HepG2 (cell line): ENCODE results near the gene OR8H2. TPM values are rescaled to one million over a fixed set of nuclear protein-coding genes. Genes with fewer than 3 reads are reported as not detected.
"Not testable (repeated sequence)": the region's sequence is repeated elsewhere in the genome, so short reads cannot be mapped to it uniquely, and the experiment has no call there.

Experiments used
- ATAC-seq: fragments of 200-7000 bp; cut with Tn5 transposase; 3 replicates; pipeline ENCODE4 v1.9.1; 2020; ENCODE audit warnings: mild to moderate bottlenecking, moderate library complexity
- BruUV-seq: library from RNA; stranded (reverse); fragments of 400-500 nt; replicated peaks from 2 replicates; lab custom pipeline; 2021; lab: Mats Ljungman, UMichigan
- CTCF ChIA-PET: fragments of 300-600 bp; formaldehyde crosslinking; extraction: SDS; loops from one replicate; lab custom pipeline; 2021; ENCODE audit warnings: low total read pairs, inconsistent platforms, low intra/inter-chr PET ratio; lab: Yijun Ruan, JAX
- POLR2A ChIA-PET: fragments of 350-600 bp; sonication (Branson Sonifier 250); formaldehyde crosslinking; loops from one replicate; lab custom pipeline; 2020; ENCODE audit warnings: antibody characterized with exemption, inconsistent platforms; lab: Yijun Ruan, JAX
- DNase-seq: peaks from one replicate; pipeline ENCODE4 v3.0.0-alpha.2; 2015; ENCODE audit warnings: low spot score
- FAIRE-seq: peaks from 3 replicates; lab custom pipeline; 2011; peaks lifted over from hg19 to GRCh38; lab: Jason Lieb, UNC
- H2AFZ ChIP-seq: one replicate; pipeline ENCODE4 v1.6.1; 2011; ENCODE audit warnings: low read length, inconsistent platforms
- H3K27ac ChIP-seq: fragments of 300-600 bp; 3 replicates; pipeline ENCODE4 v1.8.0; 2011; ENCODE audit warnings: mixed run types, mild to moderate bottlenecking, mixed read lengths, low read length, inconsistent platforms; ENCODE audit not compliant: insufficient read depth; ENCODE audit errors: extremely low read length
- H3K27me3 ChIP-seq, 2 experiments: fragments of 200-600 bp in 1 of 2; 2 replicates in 1 of 2; 3 replicates in 1 of 2; pipeline versions ENCODE4 v1.6.0 to v1.8.0; 2011; ENCODE audit warnings: low read length in 2 of 2, mild to moderate bottlenecking in 2 of 2, moderate library complexity in 2 of 2, inconsistent platforms in 1 of 2; ENCODE audit not compliant: insufficient read depth in 2 of 2, control insufficient read depth in 1 of 2
- H3K36me3 ChIP-seq, 2 experiments: fragments of 200-600 bp in 1 of 2; replicated peaks in 1 of 2; 2 replicates in 1 of 2; 3 replicates in 1 of 2; pipeline versions ENCODE4 v1.5.1 to v1.8.0; 2011; ENCODE audit warnings: low read length in 2 of 2, inconsistent platforms in 1 of 2; ENCODE audit not compliant: insufficient read depth in 2 of 2, control insufficient read depth in 1 of 2
- H3K4me1 ChIP-seq: 2 replicates; pipeline ENCODE4 v1.5.1; 2012; ENCODE audit warnings: low read length, inconsistent platforms; ENCODE audit not compliant: insufficient read depth
- H3K4me2 ChIP-seq: 2 replicates; pipeline ENCODE4 v1.6.0; 2011; ENCODE audit warnings: low read depth, low read length, inconsistent platforms
- H3K4me3 ChIP-seq, 3 experiments: fragments of 200-600 bp in 1 of 3; sonication (generic), shearing (Covaris generic) in 1 of 3; replicated peaks in 1 of 3; 2 replicates each; pipeline ENCODE4 v1.5.1; 2011 to 2016; ENCODE audit warnings: low read length in 3 of 3, inconsistent platforms in 2 of 3, low read depth in 2 of 3, mild to moderate bottlenecking in 2 of 3, control low read depth in 1 of 3, mixed read lengths in 1 of 3; ENCODE audit not compliant: insufficient read depth in 1 of 3
- H3K79me2 ChIP-seq: one replicate; pipeline ENCODE4 v1.6.1; 2011; ENCODE audit warnings: low read length, inconsistent platforms; ENCODE audit not compliant: insufficient read depth
- H3K9ac ChIP-seq: 2 replicates; pipeline ENCODE4 v1.6.0; 2011; ENCODE audit warnings: mild to moderate bottlenecking, low read depth, low read length, inconsistent platforms; ENCODE audit not compliant: insufficient read depth
- H3K9me3 ChIP-seq: 2 replicates; pipeline ENCODE4 v1.5.1; 2012; ENCODE audit warnings: mild to moderate bottlenecking, low read length
- H4K20me1 ChIP-seq: 2 replicates; pipeline ENCODE4 v1.6.0; 2011; ENCODE audit warnings: inconsistent platforms, mild to moderate bottlenecking, low read length, moderate library complexity; ENCODE audit not compliant: insufficient read depth
- HIVEP1 ChIP-seq: sonication (generic); formaldehyde crosslinking; IDR thresholded peaks from 2 replicates; pipeline ENCODE4 v1.4.0; 2020; ENCODE audit warnings: mild to moderate bottlenecking, missing genetic modification reagents
- HOXA3 ChIP-seq: sonication (generic); formaldehyde crosslinking; IDR thresholded peaks from 2 replicates; pipeline ENCODE4 v1.5.0; 2020; ENCODE audit warnings: missing genetic modification reagents
- REL ChIP-seq: sonication (generic); formaldehyde crosslinking; conservative IDR thresholded peaks from 2 replicates; pipeline ENCODE4 v1.8.0; 2022; ENCODE audit warnings: mild to moderate bottlenecking, missing genetic modification reagents, moderate library complexity
- SUZ12 ChIP-seq: fragments of 150-350 bp; IDR thresholded peaks from 2 replicates; pipeline ENCODE4 v1.6.1; 2014; ENCODE audit warnings: low read depth, low read length
- XBP1 ChIP-seq: sonication (generic); formaldehyde crosslinking; IDR thresholded peaks from 2 replicates; pipeline ENCODE4 v1.5.0; 2020; ENCODE audit warnings: missing genetic modification reagents
- ZFP82 ChIP-seq: sonication (generic); formaldehyde crosslinking; IDR thresholded peaks from 2 replicates; pipeline ENCODE4 v1.5.1; 2020; ENCODE audit warnings: mild to moderate bottlenecking, missing genetic modification reagents, borderline replicate concordance
- ZNF678 ChIP-seq: sonication (generic); formaldehyde crosslinking; IDR thresholded peaks from 2 replicates; pipeline ENCODE4 v1.4.0; 2020; ENCODE audit warnings: mild to moderate bottlenecking, missing genetic modification reagents
- WGBS: methylation state at CpG from one replicate; pipeline ENCODE4 v1.1.6; 2017; ENCODE audit warnings: low lambda C conversion rate; 5-methylcytosine and 5-hydroxymethylcytosine counted together
- in situ Hi-C: cut with HindIII; loops from 2 replicates; pipeline ENCODE4 v1.10.0; 2017; ENCODE audit warnings: low pct_unique_long_range_greater_than_20kb; ENCODE audit not compliant: extremely low pct_ligation_motif_present
- intact Hi-C: fragments of 100-400 bp; cut with micrococcal nuclease; formaldehyde crosslinking; loops from one replicate; pipeline ENCODE4 v1.10.0; 2022; ENCODE audit not compliant: unreplicated experiment
- polyA plus RNA-seq, 8 experiments: library from polyadenylated mRNA; depleted of rRNA in 3 of 8; stranded (reverse) in 7 of 8; unstranded in 1 of 8; fragments of >200 nt; fragmentation: Illumina TruSeq in 4 of 8; extraction: Trizol in 4 of 8; gene quantifications; 2 replicates each; pipeline versions ENCODE4 v1.2.1 to v1.2.3, GENCODE V29; 2011 to 2016; ENCODE audit warnings: low read depth in 4 of 8, missing spikeins in 1 of 8, mixed read lengths in 1 of 8; ENCODE audit not compliant: insufficient read depth in 1 of 8
- total RNA-seq, 5 experiments: library from RNA; depleted of rRNA; stranded (reverse); fragments of >200 nt; fragmentation: Illumina TruSeq; extraction: Trizol; gene quantifications; 2 replicates each; pipeline ENCODE4 v1.2.3, GENCODE V29; 2016; ENCODE audit warnings: low read depth in 1 of 5
- TF ChIP-seq, protein P1 (sequence below): sonication (generic); formaldehyde crosslinking; IDR thresholded peaks from 2 replicates; pipeline ENCODE4 v1.4.0; 2020; ENCODE audit warnings: missing genetic modification reagents
- TF ChIP-seq, protein P2 (sequence below): sonication (generic); formaldehyde crosslinking; IDR thresholded peaks from 2 replicates; pipeline ENCODE4 v1.5.1; 2020; ENCODE audit warnings: missing genetic modification reagents, mild to moderate bottlenecking, borderline replicate concordance

The OR8H2 gene
- total and polyA plus RNA-seq, 2 of the 13 experiments (the other 11 are each of a cell fraction or from before 2014, with no cell fraction given), result not detected

DNA sequence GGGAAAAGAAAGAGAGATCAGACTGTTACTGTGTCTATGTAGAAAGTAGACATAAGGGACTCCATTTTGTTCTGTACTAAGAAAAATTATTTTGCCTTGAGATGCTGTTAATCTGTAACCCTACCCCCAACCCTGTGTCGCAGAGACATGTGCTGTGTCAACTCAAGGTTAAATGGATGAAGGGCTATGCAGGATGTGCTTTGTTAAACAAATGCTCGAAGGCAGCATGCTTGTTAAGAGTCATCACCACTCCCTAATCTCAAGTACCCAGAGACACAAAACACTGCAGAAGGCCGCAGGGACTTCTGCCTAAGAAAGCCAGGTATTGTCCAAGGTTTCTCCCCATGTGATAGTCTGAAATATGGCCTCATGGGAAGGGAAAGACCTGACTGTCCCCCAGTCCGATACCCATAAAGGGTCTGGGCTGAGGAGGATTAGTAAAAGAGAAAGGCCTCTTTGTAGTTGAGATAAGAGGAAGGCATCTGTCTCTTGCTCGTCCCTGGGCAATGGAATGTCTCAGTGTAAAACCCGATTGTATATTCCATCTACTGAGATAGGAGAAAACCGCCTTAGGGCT is 45.7 kb upstream of the OR8H2 start:
- CTCF ChIA-PET, POLR2A ChIA-PET, H3K79me2 ChIP-seq, ATAC-seq, FAIRE-seq, H2AFZ ChIP-seq, H3K36me3 ChIP-seq, intact Hi-C loops, H3K4me3 ChIP-seq, H3K9ac ChIP-seq, DNase-seq, H3K4me1 ChIP-seq, in situ Hi-C loops, H4K20me1 ChIP-seq, H3K27ac ChIP-seq, H3K4me2 ChIP-seq, BruUV-seq, H3K27me3 ChIP-seq: not testable (repeated sequence)
- H3K9me3 ChIP-seq, result peaks cover 25% of the 10 kb centered on the region
- 3% methylated on average over 7 of the region's 7 CpGs for WGBS

DNA sequence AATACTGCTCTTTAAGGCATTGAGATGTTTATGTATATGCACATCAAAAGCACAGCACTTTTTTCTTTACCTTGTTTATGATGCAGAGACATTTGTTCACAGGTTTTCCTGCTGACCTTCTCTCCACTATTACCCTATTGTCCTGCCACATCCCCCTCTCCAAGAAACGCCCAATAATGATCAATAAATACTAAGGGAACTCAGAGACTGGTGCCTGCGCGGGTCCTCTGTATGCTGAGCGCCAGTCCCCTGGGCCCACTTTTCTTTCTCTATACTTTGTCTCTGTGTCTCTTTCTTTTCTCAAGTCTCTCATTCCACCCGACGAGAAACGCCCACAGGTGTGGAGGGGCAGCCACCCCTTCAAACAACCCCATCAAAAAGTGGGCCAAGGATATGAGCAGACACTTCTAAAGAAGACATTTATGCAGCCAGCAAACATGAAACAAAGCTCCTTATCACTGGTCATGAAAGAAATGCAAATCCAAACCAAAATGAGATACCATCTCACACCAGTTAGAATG is 45.2 kb upstream of the OR8H2 start:
- BruUV-seq, intact Hi-C loops, H4K20me1 ChIP-seq, H2AFZ ChIP-seq, DNase-seq, CTCF ChIA-PET, H3K4me2 ChIP-seq, H3K4me3 ChIP-seq, H3K9ac ChIP-seq, H3K27me3 ChIP-seq, FAIRE-seq, ATAC-seq, POLR2A ChIA-PET, H3K79me2 ChIP-seq, in situ Hi-C loops, H3K27ac ChIP-seq, H3K36me3 ChIP-seq, H3K4me1 ChIP-seq: not testable (repeated sequence)
- H3K9me3 ChIP-seq, result peaks cover 25% of the 10 kb centered on the region
- WGBS, result 34% methylated on average over 7 of the region's 7 CpGs

DNA sequence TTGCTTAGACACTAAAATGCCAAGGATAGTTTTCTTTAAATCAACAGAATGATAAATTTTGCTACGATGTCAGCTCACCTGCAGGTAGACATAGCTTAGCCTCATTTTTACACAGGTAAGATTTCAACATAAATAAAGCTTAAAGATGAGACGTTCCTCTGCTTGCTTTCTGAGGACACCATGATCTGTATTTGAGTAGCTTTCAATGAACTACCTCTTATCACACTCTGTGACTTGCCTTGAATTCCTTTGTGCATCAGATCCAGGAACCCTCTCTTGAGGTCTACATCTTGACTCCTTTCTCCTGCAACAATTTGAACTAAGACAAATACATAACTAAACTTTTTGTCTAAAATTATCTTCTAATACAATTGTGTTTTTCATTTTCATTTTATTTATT is 36.5 kb upstream of the OR8H2 start:
- no peak for FAIRE-seq
- no TSS peak for BruUV-seq
- intact Hi-C loops (no loop called here), in situ Hi-C loops (no loop called here)
- WGBS, result 0% methylated on average over 2 of the region's 2 CpGs
- no peaks in the 10 kb centered on the region for H3K79me2 ChIP-seq
- ChIA-PET CTCF (no interaction called here), POLR2A (no interaction called here)
- no peaks in the 10 kb centered on the region for H4K20me1 ChIP-seq
- H3K27me3 ChIP-seq, result no peaks in the 10 kb centered on the region
- no peaks in the 10 kb centered on the region for H3K4me1 ChIP-seq
- no peak for ATAC-seq
- H3K4me3 ChIP-seq, result no peak overlapping the region
- H3K4me2 ChIP-seq, result no peak overlapping the region
- H3K27ac ChIP-seq, result no peak overlapping the region
- H3K9me3 ChIP-seq, result peaks cover 23% of the 10 kb centered on the region
- H2AFZ ChIP-seq, result no peak overlapping the region
- no peak overlapping the region for H3K9ac ChIP-seq
- H3K36me3 ChIP-seq, result no peaks in the 10 kb centered on the region
- DNase-seq, result no peak
- TF ChIP-seq HOXA3 (CRISPR knock-in tag) (no peak), SUZ12 (no peak), ZFP82 (CRISPR knock-in tag) (no peak), HIVEP1 (CRISPR knock-in tag) (no peak), REL (CRISPR knock-in tag) (no peak), XBP1 (CRISPR knock-in tag) (no peak), ZNF678 (CRISPR knock-in tag) (no peak)
- TF ChIP-seq, protein P1, sequence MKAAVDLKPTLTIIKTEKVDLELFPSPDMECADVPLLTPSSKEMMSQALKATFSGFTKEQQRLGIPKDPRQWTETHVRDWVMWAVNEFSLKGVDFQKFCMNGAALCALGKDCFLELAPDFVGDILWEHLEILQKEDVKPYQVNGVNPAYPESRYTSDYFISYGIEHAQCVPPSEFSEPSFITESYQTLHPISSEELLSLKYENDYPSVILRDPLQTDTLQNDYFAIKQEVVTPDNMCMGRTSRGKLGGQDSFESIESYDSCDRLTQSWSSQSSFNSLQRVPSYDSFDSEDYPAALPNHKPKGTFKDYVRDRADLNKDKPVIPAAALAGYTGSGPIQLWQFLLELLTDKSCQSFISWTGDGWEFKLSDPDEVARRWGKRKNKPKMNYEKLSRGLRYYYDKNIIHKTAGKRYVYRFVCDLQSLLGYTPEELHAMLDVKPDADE, result no peak
- TF ChIP-seq, protein P2, sequence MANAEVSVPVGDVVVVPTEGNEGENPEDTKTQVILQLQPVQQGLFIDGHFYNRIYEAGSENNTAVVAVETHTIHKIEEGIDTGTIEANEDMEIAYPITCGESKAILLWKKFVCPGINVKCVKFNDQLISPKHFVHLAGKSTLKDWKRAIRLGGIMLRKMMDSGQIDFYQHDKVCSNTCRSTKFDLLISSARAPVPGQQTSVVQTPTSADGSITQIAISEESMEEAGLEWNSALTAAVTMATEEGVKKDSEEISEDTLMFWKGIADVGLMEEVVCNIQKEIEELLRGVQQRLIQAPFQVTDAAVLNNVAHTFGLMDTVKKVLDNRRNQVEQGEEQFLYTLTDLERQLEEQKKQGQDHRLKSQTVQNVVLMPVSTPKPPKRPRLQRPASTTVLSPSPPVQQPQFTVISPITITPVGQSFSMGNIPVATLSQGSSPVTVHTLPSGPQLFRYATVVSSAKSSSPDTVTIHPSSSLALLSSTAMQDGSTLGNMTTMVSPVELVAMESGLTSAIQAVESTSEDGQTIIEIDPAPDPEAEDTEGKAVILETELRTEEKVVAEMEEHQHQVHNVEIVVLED (CRISPR knock-in tag), result no peak
